Panc1 (cell line): ENCODE data around the gene ADIPOR2. TPM values are rescaled to one million over a fixed set of nuclear protein-coding genes. Genes with fewer than 3 reads are reported as not detected.

Source experiments
- ATAC-seq: fragments of 200-7000 bp; cut with Tn5 transposase; 2 replicates; pipeline ENCODE4 v1.9.1; 2020; ENCODE audit warnings: mild to moderate bottlenecking, moderate library complexity
- Bru-seq: library from RNA; stranded (reverse); fragments of 400-500 nt; gene quantifications from one replicate; lab custom pipeline; 2021; lab: Mats Ljungman, UMichigan
- BruChase-seq, 2 experiments: library from RNA; stranded (reverse); fragments of 400-500 nt; gene quantifications; one replicate each; lab custom pipeline; 2021; lab: Mats Ljungman, UMichigan
- BruUV-seq: library from RNA; stranded (reverse); fragments of 400-500 nt; replicated peaks from 2 replicates; lab custom pipeline; 2021; lab: Mats Ljungman, UMichigan
- CTCF ChIA-PET: fragments of 300-600 bp; sonication (Branson Sonifier 250); formaldehyde crosslinking; loops from one replicate; lab custom pipeline; 2022; ENCODE audit warnings: antibody characterized with exemption; lab: Charles Lee
- POLR2A ChIA-PET: fragments of 300-600 bp; sonication (Branson Sonifier 250); formaldehyde crosslinking; loops from one replicate; lab custom pipeline; 2022; ENCODE audit warnings: antibody characterized with exemption; lab: Charles Lee
- DNase-seq: peaks from one replicate; pipeline ENCODE4 v3.0.0-alpha.2; 2010; ENCODE audit warnings: low read depth, low spot score
- H3K27ac ChIP-seq: 2 replicates; pipeline ENCODE4 v1.5.1; 2011; ENCODE audit warnings: mild to moderate bottlenecking, low read length, inconsistent platforms
- H3K27me3 ChIP-seq: fragments of 200-500 bp; sonication (Bioruptor generic); 2 replicates; pipeline ENCODE4 v1.6.0; 2014; ENCODE audit warnings: low read length, inconsistent platforms; ENCODE audit not compliant: control insufficient read depth, insufficient read depth
- H3K36me3 ChIP-seq: fragments of 200-500 bp; sonication (Bioruptor generic); 2 replicates; pipeline ENCODE4 v1.5.1; 2014; ENCODE audit warnings: inconsistent platforms, mild to moderate bottlenecking, low read length, moderate library complexity; ENCODE audit not compliant: control insufficient read depth, insufficient read depth
- H3K4me1 ChIP-seq: 2 replicates; pipeline ENCODE4 v1.5.1; 2011; ENCODE audit warnings: inconsistent platforms, mild to moderate bottlenecking, low read length, moderate library complexity; ENCODE audit not compliant: control insufficient read depth, insufficient read depth
- H3K4me3 ChIP-seq, 2 experiments: 2 replicates each; pipeline ENCODE4 v1.5.1; 2011 to 2012; ENCODE audit warnings: low read depth in 2 of 2, low read length in 2 of 2, mild to moderate bottlenecking in 2 of 2, inconsistent platforms in 1 of 2, moderate library complexity in 1 of 2
- H3K9me3 ChIP-seq: fragments of 200-500 bp; sonication (Bioruptor generic); 2 replicates; pipeline ENCODE4 v1.5.1; 2014; ENCODE audit warnings: low read depth, mild to moderate bottlenecking, inconsistent platforms, low read length, moderate library complexity; ENCODE audit not compliant: control insufficient read depth, insufficient read depth
- POLR2AphosphoS5 ChIP-seq: IDR thresholded peaks from 2 replicates; pipeline ENCODE4 v1.6.1; 2012; ENCODE audit warnings: mild to moderate bottlenecking, low read depth, low read length, moderate library complexity
- SIN3A ChIP-seq: IDR thresholded peaks from 2 replicates; pipeline ENCODE4 v1.6.1; 2012; ENCODE audit warnings: low read depth, mild to moderate bottlenecking, low read length, moderate library complexity, borderline replicate concordance; ENCODE audit not compliant: insufficient read depth
- TCF7L2 ChIP-seq: IDR thresholded peaks from 2 replicates; pipeline ENCODE4 v1.6.1; 2011; ENCODE audit warnings: mild to moderate bottlenecking, low read depth, low read length, inconsistent platforms
- in situ Hi-C: cut with HindIII; loops from 2 replicates; pipeline ENCODE4 v1.10.0; 2016; ENCODE audit warnings: low sequenced_read_pairs, low pct_unique_long_range_greater_than_20kb
- intact Hi-C: fragments of 100-400 bp; cut with micrococcal nuclease; formaldehyde crosslinking; loops from one replicate; pipeline ENCODE4 v1.10.0; 2022; ENCODE audit not compliant: unreplicated experiment
- long read RNA-seq: library from polyadenylated mRNA; unstranded; transcript quantifications from one replicate; pipeline ENCODE4 v2.0.0, GENCODE V29; 2021; ENCODE audit not compliant: unreplicated experiment
- polyA plus RNA-seq: library from polyadenylated mRNA; unstranded; fragments of >200 nt; gene quantifications from one replicate; pipeline ENCODE4 v1.2.1, GENCODE V29; 2012; ENCODE audit warnings: missing spikeins; ENCODE audit not compliant: insufficient read length
- total RNA-seq: library from RNA; stranded (reverse); gene quantifications from one replicate; pipeline ENCODE4 v1.2.1, GENCODE V29; 2021; ENCODE audit not compliant: unreplicated experiment
- TF ChIP-seq, protein P1 (sequence below), 2 experiments: IDR thresholded peaks; 2 replicates each; pipeline ENCODE4 v1.6.1; 2011 to 2012; ENCODE audit warnings: low read depth in 2 of 2, control low read depth in 1 of 2, low read length in 1 of 2, mild to moderate bottlenecking in 1 of 2, moderate library complexity in 1 of 2; ENCODE audit not compliant: insufficient read depth in 1 of 2
- TF ChIP-seq, protein P2 (sequence below): fragments of 450-650 bp; IDR thresholded peaks from 2 replicates; pipeline ENCODE4 v1.5.1; 2017; ENCODE audit warnings: mild to moderate bottlenecking

Gene ADIPOR2, protein sequence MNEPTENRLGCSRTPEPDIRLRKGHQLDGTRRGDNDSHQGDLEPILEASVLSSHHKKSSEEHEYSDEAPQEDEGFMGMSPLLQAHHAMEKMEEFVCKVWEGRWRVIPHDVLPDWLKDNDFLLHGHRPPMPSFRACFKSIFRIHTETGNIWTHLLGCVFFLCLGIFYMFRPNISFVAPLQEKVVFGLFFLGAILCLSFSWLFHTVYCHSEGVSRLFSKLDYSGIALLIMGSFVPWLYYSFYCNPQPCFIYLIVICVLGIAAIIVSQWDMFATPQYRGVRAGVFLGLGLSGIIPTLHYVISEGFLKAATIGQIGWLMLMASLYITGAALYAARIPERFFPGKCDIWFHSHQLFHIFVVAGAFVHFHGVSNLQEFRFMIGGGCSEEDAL
- total RNA-seq: 76.0 TPM
- 44.9 TPM for polyA plus RNA-seq
- Bru-seq, nascent RNA: percentile 88 among the genes with signal in this experiment
- BruChase-seq, experiment 1, labeled RNA remaining after a 2-hour chase: percentile 84 among the genes with signal in this experiment
- percentile 90 among the genes with signal in this experiment for BruChase-seq, experiment 2, labeled RNA remaining after a 6-hour chase
- long read RNA-seq, full-length matches to known transcripts: 2 of 36 reads
- long read RNA-seq, partial matches to known transcripts: 0 of 36 reads
- long read RNA-seq, other reads (novel, unspliced or antisense): 34 of 36 reads

- ChIA-PET CTCF (no interaction called here), POLR2A (interaction anchor here (0.7 to 1.1 kb wide), 3 partner anchors 18 to 41 kb away, joined by 3 to 8 read pairs (median 6); no protein-coding TSS in a partner anchor)
- BruUV-seq: no TSS peak
- ATAC-seq: peak; percentile 99
- peak within 1 kb of the TSS; percentile 86 to 87 for H3K4me3 ChIP-seq
- peaks cover 10% of the 10 kb centered on the region for H3K4me1 ChIP-seq
- H3K27me3 ChIP-seq: no peaks in the 10 kb centered on the region
- peak; percentile 81 for TF ChIP-seq POLR2AphosphoS5
- TF ChIP-seq, protein P1, sequence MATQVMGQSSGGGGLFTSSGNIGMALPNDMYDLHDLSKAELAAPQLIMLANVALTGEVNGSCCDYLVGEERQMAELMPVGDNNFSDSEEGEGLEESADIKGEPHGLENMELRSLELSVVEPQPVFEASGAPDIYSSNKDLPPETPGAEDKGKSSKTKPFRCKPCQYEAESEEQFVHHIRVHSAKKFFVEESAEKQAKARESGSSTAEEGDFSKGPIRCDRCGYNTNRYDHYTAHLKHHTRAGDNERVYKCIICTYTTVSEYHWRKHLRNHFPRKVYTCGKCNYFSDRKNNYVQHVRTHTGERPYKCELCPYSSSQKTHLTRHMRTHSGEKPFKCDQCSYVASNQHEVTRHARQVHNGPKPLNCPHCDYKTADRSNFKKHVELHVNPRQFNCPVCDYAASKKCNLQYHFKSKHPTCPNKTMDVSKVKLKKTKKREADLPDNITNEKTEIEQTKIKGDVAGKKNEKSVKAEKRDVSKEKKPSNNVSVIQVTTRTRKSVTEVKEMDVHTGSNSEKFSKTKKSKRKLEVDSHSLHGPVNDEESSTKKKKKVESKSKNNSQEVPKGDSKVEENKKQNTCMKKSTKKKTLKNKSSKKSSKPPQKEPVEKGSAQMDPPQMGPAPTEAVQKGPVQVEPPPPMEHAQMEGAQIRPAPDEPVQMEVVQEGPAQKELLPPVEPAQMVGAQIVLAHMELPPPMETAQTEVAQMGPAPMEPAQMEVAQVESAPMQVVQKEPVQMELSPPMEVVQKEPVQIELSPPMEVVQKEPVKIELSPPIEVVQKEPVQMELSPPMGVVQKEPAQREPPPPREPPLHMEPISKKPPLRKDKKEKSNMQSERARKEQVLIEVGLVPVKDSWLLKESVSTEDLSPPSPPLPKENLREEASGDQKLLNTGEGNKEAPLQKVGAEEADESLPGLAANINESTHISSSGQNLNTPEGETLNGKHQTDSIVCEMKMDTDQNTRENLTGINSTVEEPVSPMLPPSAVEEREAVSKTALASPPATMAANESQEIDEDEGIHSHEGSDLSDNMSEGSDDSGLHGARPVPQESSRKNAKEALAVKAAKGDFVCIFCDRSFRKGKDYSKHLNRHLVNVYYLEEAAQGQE (IDR thresholded peaks at IDR 0.05; ENCODE audit: insufficient read depth in 1 of 2, low read depth in 2 of 2, low read length in 1 of 2): no peak
- in situ Hi-C loops (no loop called here), intact Hi-C loops (no loop called here)
- H3K36me3 ChIP-seq: peaks cover 5% of the 10 kb centered on the region
- peak; percentile 69 for DNase-seq
- H3K9me3 ChIP-seq: no peaks in the 10 kb centered on the region
- H3K27ac ChIP-seq: peak within 1 kb of the TSS; percentile 90
Measured at GRCh38 chr12:1690578-1691122, at the start of gene ADIPOR2. Gene ADIPOR2, plus strand, starts transcription at chr12:1691070. Its CDS starts 63,274 bp downstream, at chr12:1754344.

DNA sequence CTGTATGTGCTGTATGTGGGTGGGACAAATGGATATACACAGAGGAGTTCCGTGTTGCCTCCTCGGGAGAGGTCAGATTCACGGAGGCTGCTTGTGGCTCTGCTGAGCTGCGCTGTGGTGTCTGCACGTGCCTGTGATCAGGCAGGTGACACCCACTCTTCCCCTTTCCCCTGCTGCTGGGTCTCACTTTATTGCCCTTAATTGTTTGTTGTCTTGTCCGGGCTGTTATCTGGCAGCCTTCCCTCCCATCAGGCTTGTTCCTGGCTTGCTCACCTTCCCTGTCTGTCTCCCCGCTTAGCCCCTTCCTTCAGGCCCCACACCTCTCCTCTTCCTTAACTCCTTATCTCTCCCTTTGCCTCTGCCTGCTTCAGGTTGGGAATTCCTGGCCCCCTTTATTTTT is 48.4 kb upstream of the ADIPOR2 start:
- BruUV-seq: no TSS peak
- Histone ChIP-seq H3K9me3 (no peaks in the 10 kb centered on the region), H3K4me1 (no peaks in the 10 kb centered on the region), H3K4me3 (no peak overlapping the region), H3K27ac (no peak overlapping the region), H3K27me3 (no peaks in the 10 kb centered on the region), H3K36me3 (no peaks in the 10 kb centered on the region)
- ChIA-PET POLR2A (no interaction called here), CTCF (no interaction called here)
- TF ChIP-seq, protein P1 (IDR thresholded peaks at IDR 0.05; ENCODE audit: insufficient read depth in 1 of 2, low read depth in 2 of 2, low read length in 1 of 2): no peak
- TF ChIP-seq SIN3A: no peak
- TF ChIP-seq TCF7L2: no peak
- TF ChIP-seq POLR2AphosphoS5: no peak
- TF ChIP-seq, protein P2, sequence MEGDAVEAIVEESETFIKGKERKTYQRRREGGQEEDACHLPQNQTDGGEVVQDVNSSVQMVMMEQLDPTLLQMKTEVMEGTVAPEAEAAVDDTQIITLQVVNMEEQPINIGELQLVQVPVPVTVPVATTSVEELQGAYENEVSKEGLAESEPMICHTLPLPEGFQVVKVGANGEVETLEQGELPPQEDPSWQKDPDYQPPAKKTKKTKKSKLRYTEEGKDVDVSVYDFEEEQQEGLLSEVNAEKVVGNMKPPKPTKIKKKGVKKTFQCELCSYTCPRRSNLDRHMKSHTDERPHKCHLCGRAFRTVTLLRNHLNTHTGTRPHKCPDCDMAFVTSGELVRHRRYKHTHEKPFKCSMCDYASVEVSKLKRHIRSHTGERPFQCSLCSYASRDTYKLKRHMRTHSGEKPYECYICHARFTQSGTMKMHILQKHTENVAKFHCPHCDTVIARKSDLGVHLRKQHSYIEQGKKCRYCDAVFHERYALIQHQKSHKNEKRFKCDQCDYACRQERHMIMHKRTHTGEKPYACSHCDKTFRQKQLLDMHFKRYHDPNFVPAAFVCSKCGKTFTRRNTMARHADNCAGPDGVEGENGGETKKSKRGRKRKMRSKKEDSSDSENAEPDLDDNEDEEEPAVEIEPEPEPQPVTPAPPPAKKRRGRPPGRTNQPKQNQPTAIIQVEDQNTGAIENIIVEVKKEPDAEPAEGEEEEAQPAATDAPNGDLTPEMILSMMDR: no peak
- DNase-seq (no peak), ATAC-seq (no peak)
- intact Hi-C loops: no loop called here
- in situ Hi-C loops: no loop called here
